ENCODE results near the gene ADSS1.

Gene ADSS1

DNA sequence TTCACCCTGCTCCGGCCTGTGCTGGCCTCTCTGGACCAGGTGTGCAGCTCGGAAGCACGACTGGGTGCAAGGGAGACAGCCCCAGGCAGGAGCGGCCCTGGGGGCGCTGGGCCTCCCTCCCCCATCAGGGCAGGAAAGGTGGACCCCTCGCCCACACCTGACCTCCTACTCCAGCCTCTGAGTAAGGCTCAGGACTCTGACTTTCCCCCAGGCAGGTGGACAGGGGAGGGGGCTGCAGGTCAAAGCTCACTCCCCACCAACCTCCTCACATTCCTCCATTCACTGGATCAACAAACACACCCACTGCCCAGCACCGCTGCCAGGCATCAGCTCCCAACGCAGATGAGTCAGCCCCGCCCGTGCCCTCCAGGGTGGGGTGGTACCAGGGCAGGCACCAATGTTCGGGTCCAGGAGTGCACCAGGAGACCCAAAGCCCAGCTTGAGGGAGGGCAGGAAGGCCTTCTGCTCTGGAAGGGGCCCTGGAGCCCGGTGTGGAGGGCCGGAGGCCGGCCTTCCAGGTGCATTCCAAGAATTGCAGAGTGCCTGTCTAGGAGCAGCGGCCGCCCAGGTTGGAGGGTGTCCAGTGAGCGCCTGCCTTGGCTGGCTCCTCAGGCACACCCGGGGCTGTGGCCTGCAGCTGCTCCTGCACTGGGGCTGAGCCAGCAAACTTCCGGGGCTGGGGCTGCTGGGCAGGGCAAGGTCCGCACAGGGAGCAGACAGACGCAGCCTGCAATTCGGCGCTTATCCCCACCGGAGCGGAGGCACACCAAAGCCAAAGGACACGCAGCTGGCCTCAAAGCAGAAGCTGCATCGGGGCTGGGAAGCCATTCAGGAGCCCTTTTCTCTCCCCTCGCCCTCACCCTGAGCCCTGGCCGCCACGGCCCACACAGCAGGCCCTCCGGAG is 36.2 kb upstream of the ADSS1 start:
- no peak for DNase-seq (ENCODE audit: low read depth in 2 of 2)

DNA sequence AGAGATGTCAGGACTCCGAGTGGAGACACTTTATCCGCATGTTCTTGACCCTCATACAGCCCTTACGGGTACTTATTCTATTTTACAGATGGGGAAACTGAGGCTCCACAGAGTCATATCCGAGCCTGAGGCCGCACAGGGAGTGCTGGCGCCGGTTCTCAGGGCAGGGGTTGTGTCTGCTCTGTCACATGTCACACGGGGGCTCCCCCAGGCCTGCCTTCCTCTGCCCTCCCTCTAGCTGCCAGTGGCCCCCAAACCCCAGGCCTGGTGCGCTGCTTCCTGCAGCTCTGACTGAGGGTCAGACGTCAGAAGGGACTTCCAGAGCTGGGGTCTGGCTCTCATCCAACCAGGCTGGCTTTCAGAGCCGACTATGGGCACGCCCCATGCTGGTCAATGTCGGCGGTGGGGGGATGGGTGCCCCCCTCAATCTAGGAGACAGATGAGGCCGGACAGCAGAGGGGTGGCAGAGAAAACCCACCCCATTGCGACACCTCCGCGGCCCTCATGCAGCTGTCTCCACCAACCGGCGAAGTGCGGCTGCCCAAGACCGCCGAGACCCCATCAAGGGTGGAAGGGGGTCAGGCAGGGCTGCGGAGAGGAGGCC is 35.4 kb upstream of the ADSS1 start:
- no peak for DNase-seq (ENCODE audit: low read depth in 2 of 2)

DNA sequence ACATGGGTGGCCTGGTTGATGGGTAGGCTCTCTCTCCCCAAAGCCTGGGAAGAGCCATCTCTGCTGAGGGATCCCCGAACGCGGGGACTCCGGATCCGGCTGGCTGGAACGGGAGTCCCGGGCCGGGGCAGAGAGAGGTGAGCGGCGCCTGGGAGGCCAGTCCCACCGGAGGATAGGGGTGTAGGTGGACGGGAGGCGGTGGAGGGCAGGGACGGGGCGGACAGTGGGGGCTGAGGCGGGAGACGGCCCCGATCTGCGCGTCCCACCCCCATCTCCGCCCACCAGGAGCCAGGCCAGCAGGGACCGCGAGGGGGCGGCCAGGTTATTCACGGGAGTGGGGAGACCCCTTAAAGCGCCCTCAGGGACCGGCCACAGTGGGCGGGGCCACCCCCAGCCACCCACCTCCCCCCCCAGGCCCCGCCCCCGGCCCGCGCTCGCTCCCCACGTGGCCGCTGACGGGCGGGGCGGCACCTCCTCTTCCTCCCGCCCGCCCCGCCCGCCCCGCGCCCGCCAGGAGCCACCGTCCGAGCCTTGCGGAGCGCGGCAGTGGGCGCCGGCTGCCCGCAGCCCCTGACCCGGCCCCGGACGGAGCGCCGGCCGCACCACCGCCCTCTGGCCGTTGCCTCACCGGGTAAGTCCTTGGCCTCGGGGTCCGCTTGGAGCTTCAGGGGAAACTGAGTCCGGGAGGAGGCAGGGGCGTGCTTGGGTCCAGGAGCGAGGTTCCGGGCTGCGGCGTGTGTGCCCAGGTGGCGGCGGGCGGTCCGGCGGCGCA is 34.7 kb upstream of the ADSS1 start, which contains the start of gene INF2:
Gene INF2, plus strand, starts transcription at position 510 of the 772 bp plus-strand sequence. CDS start 11,748 bp downstream, outside the sequence.
- no peak for DNase-seq (ENCODE audit: low read depth in 2 of 2)

DNA sequence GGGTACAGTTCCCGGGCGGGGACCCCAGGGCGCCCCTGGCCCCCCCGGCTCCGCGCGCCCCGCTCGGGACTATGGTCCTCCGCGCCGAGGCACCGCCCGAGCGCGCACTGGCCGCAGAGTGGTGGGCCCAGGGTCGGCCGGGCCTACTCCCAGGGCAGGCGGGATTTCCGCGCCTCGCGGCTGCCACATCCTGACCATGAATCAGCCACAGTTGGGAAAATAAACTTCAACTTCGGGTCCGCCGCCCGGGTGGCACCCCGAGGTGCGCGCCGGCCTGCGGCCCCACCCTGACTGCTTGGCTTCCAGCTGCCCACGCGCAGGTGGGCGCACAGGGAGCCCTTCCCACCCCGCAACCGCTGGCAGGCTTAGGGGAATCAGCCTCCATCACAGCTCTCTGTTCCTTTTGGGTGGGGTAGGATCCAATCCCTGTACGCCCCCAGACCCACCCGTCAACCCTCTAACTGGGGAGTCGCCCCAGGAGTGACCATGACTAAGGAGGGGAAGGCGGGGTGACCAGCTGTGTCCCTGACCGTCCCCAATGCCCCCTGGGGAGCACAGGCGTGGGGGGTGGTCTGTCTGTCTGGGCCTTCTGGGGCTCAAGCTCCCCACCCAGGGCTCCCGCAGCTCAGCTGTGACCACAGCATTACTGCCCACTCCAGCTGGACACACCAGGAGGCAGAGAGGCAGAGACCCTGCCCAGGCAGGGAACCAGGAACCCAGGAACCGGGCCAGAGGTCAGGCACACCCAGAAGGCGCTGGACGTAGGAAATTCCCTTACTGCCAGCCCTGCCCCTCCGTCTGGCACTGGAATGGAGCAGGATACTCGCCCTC is 33.9 kb upstream of the ADSS1 start:
- DNase-seq (ENCODE audit: low read depth in 2 of 2): no peak

DNA sequence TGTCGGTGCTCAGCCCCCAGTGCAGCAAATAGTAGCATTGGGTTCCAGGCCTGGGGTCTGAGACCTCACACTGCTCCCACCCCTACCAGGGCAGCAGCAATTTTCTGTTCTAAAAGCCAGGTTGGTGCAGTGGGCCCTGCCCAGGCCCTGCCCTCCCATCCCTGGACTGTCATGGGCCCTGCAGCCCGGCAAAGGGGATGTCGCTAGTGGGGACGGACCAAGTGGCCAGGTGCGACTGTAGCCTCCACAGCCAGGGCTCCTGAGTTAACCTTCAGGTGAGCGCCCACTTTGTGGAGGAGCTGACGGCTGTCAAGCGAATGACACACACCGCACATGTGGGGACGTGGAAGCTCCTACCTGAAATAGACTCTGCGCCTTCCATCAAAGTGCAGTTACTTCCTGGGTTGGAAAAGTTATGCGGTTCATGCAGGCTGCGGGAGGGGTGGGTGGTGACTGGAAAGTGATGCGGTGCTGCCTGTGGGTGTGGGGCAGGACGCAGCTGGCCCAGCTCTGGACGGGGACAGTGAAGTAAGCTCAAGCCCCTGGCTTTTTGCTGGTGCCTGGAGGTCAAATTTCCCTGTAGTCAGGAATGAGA is 33.1 kb upstream of the ADSS1 start:
- no peak for DNase-seq (ENCODE audit: low read depth in 2 of 2)

DNA sequence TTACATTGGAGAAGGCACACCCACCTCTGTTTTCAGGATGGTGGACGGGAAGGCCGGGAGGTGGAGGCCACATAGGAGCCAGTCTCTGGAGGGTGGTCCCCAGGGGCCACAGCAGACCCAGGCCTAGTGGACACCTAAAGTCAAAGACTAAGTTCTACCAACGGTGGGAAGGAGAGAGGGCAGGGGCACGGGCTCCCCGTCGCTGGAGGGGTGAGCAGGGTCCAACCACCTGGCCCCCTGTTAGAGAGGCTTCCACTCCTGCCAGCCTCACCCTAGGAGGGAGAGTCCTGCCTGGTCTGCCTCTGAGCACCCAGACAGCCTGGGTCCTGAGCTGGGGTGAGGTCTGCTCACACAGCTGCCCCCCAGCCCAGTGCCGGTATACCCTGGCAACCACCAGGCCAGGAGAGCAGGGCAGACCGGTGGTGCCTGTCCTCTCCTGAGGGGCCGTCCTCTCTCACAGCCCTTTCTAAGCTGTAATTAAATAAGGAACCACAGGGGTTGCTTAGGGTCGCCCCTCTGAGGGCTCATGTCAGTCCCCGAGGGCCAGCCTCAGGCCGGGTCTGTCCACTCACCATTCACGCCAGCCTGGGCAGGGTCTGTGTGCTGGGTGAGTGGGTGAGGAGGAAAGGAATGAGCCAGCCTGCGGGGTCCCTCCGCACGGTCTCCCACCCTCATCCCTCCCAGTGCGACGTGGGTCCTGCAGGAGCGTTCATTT is 32.3 kb upstream of the ADSS1 start:
- DNase-seq (ENCODE audit: low read depth in 2 of 2): no peak

DNA sequence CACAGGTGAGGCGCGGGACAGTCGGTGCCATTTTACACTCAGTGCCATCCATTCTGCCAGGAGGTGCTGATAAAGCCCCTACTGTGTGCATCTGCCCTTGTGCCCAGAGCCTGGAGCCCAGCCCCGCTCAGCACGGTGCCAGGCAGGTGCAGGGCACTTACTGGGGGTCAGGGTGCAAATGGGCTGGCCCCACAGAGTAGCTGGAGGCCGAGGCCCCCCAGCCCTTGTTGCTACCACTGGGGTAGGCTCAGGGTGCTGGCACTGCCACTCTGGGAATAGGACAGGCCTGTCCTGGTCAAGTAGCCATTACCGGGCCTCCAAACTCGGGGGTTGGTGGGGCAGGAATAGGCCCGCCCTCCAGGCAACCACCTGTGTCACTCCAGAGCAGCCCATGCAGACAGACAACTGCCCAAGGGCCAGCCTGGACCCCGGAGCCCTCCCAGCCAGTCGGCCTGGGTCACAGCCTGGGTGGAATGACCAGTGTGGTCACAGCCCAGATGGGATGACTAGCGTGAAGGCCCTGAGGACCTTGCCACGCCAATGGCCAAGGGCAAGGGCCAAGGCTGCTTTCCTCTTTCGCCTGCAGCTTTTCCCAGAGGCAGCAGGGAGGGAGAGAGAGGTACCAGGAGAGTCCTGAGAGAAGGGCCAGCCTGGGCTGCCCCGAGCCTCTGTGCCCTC is 31.6 kb upstream of the ADSS1 start:
- no peak for DNase-seq (ENCODE audit: low read depth in 2 of 2)

DNA sequence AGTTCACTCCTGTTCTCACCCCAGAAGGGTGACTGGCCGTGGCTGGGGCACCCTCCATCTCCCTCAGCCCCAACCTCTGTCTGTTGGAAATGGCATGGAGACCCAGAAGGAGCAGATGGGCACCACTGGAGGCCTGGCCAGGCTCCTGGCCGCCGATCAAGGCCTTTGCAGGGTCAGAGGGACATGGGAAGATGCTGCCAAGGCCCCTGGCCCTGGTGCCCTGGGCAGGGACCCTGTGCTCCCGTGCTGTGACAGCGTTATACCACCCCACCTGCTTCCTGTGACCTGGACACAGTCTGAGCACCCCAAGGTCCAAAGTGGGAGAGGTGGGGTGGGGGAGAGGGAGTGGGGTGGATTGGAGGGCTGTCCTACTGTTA is 31.1 kb upstream of the ADSS1 start:
- DNase-seq (ENCODE audit: low read depth in 2 of 2): no peak

DNA sequence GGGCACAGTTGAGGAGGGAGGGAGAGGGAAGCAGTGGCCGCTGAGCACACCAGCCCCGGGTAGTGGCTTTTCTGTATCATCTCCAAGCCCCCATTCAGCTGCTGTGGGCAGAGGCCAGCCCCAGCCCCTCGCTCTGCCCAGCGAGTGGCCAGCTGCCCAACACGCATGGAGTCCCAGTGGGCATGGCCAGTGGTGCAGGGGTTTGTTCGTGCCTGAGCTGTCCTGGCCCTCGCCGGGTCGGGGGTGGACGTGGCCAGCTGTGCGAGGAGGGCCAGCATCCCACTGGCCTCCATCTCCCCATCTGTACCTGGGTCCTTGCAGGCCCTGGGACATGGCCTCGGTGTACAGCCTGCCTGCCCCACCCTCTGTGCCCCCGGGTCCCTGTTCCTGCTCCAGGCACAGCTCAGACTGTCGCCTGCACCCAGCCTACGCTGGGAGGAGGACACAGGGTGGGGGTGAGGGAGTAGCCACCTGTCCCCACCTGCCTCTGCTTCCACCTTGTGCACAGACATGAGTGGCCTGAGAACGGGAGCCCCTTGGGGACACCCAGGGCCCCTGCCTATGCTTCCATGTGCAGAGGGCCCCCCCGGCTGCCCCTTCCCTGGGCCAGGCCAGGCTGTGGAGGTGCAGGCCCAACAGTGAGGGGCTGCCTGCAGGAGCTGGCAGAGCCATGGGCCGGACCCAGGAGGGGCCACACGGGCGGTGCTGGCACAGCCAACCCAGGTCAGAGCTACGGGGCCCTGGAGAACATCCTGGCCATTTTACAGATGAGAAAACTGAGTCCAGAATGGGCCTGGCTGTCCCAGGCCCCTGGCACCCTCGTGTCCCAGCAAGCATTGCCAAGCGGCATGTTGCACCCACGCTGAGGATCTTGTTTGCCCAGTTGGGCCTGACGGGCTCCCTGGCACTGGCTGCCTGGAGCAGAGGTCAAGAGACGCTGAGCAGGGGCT is 30.3 kb upstream of the ADSS1 start:
- DNase-seq (ENCODE audit: low read depth in 2 of 2): no peak

DNA sequence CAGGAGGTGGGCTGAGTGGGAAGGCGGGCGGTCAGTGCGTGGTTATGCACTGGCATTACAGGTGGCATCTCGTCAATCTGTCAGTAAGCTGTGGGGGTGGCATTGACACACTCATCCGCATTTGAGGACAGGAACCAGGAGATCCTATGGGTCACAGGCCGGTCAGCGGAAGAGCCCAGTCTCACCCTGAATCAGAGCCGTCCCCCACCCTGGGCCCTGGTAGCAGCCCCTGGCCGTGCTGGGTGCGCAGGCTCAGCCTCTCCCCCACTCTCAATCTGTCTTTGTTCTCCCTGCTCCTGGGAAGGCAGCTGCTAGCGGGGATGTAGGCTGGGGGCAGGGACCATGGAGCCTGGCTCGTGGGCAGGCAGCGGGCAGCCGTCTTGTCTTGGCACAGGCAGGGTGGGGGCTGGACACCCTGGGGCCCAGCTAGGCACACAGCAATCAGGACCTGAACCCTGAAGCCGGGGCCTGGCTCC is 29.5 kb upstream of the ADSS1 start:
- DNase-seq (ENCODE audit: low read depth in 2 of 2): no peak

DNA sequence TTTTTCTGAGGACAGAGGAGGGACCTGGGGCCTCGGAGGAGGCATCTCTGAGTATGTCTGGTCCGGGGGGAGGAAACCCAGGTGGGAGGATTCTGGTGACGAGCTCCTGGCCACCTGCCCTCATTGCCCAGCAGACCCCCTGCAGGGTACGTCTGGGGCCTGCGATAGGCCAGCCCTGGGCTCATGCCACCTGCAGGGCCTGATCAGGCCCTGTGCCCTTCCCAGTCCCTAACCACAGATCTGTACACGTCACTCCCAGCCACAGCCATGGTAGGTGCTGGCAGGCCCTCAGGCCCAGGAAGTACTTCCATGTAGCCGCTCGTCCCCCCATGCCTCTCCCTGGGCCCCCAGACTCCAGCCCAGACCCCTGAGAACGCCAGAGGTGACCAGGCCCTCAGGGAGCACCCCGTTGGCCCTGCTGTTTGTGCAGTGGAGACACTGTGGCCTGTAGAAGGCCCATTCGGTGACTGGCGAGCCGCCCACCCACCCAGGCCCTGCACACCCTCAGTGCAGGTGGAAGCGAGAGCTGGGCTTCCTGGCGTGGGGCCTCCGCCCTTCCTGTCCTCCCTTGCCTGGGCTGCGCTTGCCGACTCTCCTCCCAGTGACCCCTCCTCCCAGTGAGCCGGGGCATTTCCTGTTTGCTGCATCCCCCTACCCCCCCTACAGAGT is 28.9 kb upstream of the ADSS1 start:
- no peak for DNase-seq (ENCODE audit: low read depth in 2 of 2)

DNA sequence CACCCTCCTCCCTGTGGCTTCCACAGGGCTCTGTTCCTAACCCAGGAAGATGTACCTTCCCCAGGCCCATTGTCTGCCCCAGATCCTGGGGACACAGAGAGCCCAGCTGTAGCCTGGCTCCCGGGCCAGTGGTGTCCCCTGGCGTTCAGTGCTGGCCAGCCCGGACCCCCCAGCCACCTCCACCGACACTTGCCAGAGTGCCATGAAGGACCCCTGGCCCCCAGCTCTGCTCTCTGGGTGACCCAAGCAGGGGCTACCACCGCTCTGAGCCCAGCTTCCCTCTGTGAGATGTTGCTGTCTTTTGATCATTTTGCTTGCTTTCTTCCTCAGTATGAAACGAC is 28.4 kb upstream of the ADSS1 start:
- no peak for DNase-seq (ENCODE audit: low read depth in 2 of 2)

DNA sequence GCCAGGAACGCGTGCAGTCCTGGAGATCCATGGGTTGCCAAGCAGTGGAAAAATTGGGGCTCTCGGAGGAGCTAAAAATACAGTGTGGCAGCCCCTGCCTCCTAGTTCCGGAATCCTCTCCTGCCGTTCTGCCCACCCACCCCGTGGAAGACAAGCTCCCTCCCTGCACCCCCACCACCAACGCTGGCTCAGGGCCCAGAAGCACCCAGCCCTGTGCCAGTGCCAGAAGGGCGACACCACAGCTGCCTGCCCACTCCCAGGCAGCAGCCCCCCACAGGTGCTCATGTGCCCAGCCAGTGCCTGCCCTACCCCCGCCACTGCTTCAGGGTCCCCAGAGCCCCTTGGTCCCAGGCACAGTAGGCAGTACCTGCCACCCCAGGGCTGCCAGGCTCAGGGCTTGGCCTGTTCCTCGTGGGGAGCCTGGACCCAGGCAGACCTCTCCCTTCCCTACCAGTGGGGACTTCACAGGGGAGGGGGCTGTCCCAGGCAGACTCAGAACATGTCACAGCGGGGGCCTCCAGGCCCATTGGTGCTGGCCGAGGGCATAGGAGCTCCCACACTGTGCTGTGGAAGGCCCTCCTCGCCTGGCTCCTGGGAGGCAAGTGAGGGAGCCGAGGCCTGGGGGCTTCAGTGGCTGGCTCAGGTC is 27.2 kb upstream of the ADSS1 start:
- DNase-seq (ENCODE audit: low read depth in 2 of 2): no peak

DNA sequence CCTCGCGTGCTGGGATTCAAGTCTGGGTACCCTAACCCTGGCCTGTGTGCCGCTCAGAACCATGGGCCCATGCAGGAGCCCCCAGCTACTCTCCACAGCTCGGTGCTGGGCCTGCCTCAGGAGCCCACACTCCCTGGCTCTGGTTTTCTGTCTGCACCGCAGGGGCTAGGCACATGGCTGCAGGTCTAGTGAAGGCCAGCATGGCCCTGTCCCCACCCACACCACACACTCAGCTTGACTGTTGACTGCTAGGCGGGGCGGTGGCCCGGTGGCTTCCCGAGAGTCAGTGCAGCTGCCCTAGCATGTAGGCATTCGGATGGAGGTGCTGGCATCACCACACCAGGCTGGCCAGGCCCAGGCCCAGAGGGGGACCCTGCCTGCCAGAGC is 26.7 kb upstream of the ADSS1 start:
- no peak for DNase-seq (ENCODE audit: low read depth in 2 of 2)

DNA sequence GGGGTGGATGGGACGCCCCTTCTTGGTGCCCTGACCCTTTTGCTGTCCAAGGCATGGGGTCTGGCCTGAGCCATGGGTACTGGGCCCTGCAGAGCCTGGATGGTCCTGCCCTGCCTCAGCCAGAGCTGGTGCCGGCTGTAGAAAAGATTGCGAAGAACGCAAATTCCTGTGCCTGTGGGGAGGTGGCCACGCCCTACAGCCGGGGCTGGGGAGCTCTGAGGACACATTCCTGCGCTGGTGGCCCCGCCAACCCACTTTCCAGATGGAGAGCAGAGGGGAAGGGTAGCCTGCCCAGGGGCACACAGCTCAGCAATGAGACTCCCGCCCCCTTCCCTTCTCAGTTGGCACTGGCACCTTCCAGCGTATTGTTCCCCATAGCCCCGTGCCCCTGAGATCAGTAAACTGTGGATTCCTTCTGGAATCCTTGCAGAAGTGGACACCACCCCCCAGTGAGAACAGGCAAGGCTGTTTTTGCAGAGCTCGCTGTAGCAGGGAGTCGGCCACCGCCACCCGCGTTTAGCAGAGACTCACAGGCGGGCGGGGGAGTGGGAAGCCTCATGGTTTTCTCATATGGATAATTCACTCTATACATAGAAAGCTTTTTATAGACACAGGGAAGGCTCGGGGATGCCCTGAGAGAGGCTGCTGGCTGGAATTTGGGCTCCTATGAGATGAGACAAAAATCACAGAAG is 26.0 kb upstream of the ADSS1 start:
- no peak for DNase-seq (ENCODE audit: low read depth in 2 of 2)

DNA sequence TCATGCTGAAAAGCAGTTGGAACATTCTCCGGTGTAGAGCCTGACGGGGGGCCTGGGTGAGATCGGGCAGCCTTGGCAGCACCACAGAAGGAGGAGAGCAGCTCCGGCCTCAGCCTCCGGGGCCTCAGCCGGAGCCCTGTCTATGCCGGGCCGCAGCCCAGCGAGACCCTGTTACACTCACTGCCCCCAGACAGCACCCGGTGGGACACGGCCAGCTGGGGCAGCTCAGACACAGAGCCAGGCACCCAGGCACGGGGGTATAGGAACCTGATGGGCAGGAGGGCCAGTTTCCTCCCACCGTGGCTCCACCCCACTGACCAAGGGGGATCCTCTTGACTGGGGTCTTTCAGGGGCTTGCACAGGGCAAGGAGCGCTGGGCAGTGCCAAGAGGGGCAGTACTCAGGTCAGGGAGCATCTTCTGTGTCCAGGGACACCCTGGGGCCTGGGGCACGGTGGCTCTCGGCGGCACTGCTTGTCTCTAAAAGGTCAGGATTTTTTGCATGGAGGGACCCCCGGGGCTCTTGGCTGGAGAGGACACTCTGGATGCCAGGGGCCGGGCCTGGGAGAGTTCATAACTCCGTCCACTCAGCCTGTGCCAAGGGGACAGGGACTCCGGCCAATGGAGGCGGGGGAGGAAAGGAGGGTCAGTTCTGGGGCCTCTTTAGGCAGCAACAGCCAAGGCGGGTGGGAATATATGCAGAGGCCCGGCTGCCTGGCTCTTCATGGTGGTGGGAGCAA is 25.2 kb upstream of the ADSS1 start:
- no peak for DNase-seq (ENCODE audit: low read depth in 2 of 2)

DNA sequence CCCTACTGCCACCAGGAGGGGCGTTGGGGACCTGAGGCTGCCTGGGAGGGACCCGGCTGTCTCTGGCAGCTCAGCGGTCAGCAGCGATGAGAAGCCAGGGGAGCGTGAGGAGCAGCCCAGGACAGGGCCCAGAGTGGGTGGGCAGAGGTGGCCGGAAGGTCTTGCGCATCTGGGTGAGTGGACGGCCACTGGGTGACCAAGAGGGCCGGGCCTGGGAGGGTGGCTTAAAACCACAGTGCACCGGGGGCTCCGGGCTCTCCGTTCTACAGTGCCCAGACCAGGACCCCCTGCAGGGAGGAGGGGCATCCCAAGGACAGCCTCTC is 24.6 kb upstream of the ADSS1 start:
- DNase-seq (ENCODE audit: low read depth in 2 of 2): no peak

Data from fibroblast of skin of left biceps (primary cell).